NCI-H345 (cell line): Measurements from ENCODE around the gene PIK3C3.

Source experiments
- DNase-seq: peaks from one replicate; lab custom pipeline; 2025; lab: John Stamatoyannopoulos, UW

The PIK3C3 gene

GRCh38 chr18:42131066-42131929 lies 176.3 kb downstream of the PIK3C3 start:
- DNase-seq: peak; percentile 10

GRCh38 chr18:42131930-42132244 lies 176.9 kb downstream of the PIK3C3 start:
- no peak for DNase-seq
